HG02642 (cell line): ENCODE measurements around the gene BRICD5.

Source experiments
- ATAC-seq: cut with Tn5 transposase; IDR thresholded peaks from one replicate; pipeline ENCODE4 v1.9.1; 2021; ENCODE audit warnings: mild to moderate bottlenecking; ENCODE audit not compliant: unreplicated experiment, poor library complexity

Gene BRICD5

DNA sequence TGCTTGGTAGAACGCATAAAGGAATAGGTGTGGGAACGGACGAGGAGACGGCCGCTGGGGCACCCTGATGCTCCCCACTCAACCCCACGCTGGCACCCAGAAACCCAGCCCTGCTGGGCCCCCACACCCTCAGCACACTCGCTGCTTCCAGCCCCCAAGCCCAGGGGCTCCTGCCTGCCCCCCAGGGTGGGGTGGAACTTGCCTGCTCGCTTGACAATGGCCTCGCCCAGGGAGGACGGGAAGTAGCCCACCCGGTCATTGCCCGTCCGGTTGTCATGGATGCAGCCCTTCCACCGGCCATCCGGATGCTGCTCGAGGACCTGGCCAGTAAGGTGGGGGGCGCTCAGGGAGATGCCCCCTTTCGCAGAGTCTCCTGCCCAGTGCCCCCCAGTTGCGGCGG, 24.2 kb downstream of the BRICD5 start:
- ATAC-seq, result no peak

DNA sequence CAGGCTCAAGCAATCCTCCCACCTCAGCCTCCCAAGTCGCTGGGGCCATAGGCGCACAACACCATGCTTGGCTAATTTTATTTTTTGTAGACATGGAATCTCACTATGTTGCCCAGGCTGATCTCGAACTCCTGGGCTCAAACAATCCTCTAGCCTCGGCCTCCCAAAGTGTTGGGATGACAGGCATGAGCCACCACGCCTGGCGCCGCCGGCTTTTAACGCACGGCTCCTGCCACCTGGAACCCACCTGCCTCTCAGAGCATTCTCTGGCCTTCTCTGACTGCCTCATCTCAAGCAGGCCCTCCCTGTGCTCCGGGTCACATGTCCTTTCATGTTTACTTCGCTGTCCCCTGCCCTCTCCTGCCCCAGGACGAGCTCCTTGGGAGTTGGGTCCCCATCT, 24.6 kb downstream of the BRICD5 start:
- ATAC-seq, result no peak

GRCh38 chr16:2184962-2185361, 25.7 kb downstream of the BRICD5 start:
- ATAC-seq, result no peak

DNA sequence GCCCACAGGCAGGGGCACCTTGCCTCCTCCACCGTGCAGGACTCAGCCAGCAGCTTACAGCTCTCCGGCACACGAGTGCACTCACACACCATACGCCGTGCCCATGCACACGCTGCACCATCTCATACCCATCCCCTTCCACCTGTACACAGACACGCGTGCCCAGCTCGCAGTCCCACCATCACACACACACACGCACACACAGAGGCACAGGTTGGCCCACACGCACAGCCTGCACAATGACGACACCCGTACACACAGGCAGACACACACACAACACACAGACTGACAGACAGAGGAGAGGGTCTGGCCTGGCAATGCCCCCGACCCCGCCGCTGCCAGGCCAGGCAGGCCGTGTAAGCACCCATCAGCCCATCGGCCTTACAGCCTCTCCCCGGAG, 26.3 kb downstream of the BRICD5 start:
- ATAC-seq, result no peak

- ATAC-seq, result no peak
Observed at GRCh38 chr16:2183671-2184070, 27.0 kb downstream of the BRICD5 start.

DNA sequence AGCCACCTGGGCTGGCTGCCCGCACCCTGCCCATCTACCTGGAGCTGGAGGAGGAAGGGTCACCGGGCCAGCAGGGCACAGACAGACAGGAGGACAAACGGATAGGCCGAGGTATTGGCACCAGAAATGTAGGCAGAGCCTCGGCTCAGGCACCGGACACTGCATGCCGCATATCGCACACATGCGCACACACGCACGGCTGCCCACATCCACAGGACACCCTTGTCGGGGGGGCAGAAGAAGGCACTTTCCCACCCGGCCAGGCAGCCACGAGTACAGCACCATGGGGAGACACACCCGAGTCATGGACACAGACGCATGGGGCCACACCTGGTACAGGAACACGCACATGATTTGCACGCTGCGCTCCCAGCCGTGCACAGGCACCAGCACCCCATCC, 28.7 kb downstream of the BRICD5 start:
- no peak for ATAC-seq

DNA sequence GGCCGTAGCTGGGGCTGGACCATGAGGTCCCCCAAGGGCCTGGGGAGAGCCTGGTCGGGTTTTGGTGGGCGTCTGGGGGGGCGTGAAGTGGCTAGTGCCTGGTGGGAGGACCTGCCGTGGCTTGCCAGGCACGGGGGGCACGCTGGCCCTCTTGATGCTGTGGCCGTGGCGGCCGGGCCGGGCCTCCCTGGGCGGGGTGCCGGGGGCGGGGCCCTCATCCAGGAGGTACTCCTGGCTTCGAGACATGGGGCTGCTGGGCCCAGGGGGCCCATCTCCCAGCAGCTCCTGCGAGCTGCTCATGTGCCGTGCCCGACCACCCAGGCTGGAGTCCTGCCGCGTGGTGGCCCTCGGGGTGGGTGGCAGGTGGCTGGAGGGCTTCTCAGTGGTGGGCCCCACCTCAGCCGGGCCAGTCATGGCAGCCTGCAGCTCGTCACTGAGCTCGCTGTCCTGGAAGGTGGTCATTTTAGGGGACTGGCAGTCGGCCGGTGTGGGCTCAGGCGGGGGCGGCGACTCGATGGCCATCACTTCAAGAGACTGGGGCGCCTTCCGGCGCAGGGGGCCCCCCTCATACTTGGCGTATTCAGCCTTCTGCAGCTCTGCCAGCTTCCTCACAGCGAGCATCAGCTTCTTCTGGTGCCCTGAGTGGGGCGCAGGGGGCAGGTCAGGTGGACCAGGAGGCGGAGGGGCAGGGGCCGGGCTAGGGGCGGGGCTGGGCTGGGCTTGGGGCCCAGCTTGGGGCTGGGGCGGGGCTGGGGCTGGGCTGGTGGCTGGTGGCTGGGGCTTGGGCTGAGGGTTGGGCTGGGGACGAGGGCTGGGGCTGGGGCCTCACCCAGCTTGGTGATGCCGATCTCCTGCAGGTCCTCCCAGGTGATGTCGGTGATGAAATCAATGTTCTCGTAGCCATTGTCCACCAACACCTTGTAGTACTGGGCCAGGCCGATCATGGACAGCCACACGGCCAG, 29.4 kb downstream of the BRICD5 start:
- ATAC-seq, result no peak

DNA sequence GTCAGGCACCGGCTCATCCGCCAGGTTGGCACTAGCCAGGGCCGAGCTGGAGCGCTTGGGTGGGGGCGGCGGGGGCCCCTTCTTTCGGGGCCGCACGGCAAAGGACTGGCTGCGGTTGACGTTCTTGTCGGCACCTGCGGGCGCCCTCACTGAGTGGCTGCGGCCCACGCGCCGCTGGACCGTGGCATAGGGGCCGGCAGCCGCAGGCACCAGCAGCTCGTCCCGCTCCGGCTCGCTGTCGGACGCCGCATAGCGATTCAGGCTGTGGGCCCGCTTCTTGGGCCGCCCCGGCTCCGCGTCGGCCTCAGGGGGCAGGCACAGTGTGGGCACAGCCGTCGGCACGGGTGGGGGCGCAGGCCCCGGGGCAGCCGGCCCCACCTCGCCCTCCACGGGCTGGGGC, 30.2 kb downstream of the BRICD5 start:
- no peak for ATAC-seq

- ATAC-seq, result no peak
Observed at GRCh38 chr16:2179576-2179975, 31.1 kb downstream of the BRICD5 start.

DNA sequence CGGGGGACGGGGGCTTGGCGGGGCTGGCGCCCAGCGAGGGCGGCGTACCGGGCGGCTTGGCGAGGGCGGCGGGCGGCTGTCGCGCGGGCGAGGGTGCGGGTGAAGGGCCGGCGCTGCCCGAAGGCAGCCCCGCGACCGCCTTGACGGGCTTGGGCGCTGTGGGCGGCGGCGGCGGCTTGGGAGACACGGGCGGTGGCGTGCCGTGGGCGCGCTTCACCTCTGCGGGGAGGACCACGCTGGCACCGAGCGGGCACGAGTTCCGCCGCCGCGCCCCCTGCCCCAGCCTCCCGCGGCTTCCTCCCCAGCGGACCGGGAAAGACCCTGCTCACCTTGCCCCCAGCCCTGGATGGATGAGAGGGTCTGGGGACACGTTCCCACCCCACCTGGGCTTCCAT, 31.6 kb downstream of the BRICD5 start:
- ATAC-seq, result no peak

DNA sequence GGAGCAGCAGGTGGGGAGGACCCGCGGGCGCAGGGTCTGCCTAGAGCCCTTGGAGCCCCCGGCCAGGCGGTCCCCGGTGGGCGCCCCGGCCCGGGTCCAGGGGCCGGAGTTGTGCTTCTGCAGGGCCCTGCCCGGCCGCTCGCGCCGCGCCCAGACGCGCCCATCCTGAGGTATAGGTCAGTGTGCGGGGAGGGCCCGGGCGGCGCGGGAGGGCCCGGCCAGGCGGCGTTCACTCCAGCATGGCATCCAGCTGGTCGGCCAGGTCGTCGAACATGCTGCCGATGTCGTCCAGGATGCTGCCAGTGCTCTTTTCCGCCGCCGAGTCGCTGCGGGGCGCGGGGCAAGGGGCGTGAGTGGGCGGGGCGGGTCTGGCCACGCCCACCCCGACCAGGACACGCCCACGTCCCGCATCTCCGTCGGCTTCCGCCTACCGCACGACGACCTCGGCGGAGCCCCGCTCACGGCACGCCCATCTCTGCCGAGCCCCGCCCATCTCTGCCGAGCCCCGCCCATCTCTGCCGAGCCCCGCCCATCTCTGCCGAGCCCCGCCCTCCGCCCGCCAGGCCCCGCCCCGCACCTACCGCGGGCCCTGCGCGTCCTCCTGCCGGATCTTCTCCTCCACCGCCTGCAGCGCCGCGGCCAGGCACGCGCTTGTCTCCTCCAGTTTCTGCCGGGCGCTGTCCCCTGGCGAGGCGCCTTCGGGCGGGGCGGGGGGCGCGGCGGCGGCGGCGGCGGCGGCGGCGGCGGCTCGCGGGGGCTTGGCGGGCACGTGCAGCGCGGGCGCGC, 32.1 kb downstream of the BRICD5 start:
- no peak for ATAC-seq

- ATAC-seq, result no peak
Observed at GRCh38 chr16:2177561-2177960, 33.1 kb downstream of the BRICD5 start.

- no peak for ATAC-seq
Observed at GRCh38 chr16:2177101-2177500, 33.6 kb downstream of the BRICD5 start.

GRCh38 chr16:2176047-2176446, 34.6 kb downstream of the BRICD5 start:
- no peak for ATAC-seq

DNA sequence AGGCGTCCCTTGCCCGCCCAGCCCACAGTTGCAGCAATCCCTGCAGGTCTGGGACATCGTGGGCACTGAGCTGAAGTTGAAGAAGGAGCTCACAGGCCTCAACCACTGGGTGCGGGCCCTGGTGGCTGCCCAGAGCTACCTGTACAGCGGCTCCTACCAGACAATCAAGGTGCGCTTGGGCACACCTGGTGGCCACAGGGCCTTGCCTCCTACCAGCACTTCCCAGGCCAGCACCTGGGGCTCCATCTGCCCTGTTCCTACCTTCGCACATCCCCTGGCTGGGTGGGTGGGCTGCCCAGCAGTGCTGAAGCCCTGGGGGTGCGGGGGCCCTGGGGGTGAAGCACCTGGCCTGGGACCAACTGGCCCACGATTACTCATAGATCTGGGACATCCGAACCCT, 35.2 kb downstream of the BRICD5 start:
- no peak for ATAC-seq

- no peak for ATAC-seq
Observed at GRCh38 chr16:2174396-2175131, 36.1 kb downstream of the BRICD5 start.

DNA sequence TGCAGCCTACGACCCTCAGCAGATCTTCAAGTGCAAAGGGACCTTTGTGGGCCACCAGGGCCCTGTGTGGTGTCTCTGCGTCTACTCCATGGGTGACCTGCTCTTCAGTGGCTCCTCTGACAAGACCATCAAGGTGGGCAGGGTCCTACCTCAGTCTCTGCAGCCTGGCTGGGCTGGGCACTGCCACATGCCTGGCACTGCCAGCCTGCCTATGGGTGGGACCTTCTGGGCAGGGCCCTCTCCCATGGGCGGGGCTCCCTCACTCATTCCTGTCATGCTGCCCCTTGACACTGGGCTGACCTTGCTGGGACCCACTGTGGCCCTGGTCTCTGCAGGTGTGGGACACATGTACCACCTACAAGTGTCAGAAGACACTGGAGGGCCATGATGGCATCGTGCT, 36.7 kb downstream of the BRICD5 start:
- ATAC-seq, result no peak

DNA sequence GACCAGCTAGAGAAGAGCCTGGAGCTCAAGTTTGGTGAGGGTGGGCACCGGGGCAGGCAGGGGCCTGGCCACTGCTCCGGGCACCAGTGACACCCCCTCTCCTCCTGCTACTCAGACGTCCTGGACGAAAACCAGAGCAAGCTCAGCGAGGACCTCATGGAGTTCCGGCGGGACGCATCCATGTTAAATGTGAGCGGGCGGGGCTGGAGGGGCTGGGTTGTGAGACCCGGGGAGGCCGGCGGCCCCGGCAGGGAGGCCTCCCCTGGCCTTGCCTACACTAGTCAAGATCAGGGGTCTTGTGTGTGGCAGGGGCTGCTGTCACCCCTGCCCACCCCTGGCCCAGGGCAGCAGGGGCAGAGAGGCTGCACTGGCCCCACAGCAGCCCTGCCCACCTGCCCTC, 37.3 kb downstream of the BRICD5 start:
- ATAC-seq, result no peak

- no peak for ATAC-seq
Observed at GRCh38 chr16:2172688-2173335, 37.9 kb downstream of the BRICD5 start.

- no peak for ATAC-seq
Observed at GRCh38 chr16:2171601-2172178, 39.0 kb downstream of the BRICD5 start.
